ENCODE measurements around the gene EPB41L2. TPM values are rescaled to one million over a fixed set of nuclear protein-coding genes. Genes with fewer than 3 reads are reported as not detected.

EPB41L2 gene
- total RNA-seq, 2 donors from 2014 or later: 30.5 to 31.0 TPM

- H3K4me1 Mint-ChIP-seq (ENCODE audit: low read depth in 2 of 2): no peaks in the 10 kb centered on the region
- H3K27ac Mint-ChIP-seq: no peak overlapping the region
- H3K36me3 Mint-ChIP-seq: no peaks in the 10 kb centered on the region
- DNase-seq (ENCODE audit: low spot score) (no peak), ATAC-seq (peak; percentile 87 to 96)
- no peaks in the 10 kb centered on the region for H3K27me3 Mint-ChIP-seq
- H3K4me3 Mint-ChIP-seq: no peak overlapping the region
- H3K9me3 Mint-ChIP-seq: no peaks in the 10 kb centered on the region
Observed at GRCh38 chr6:130848945-130849344, 214.1 kb downstream of the EPB41L2 start.

- ATAC-seq: no peak
- H3K27ac Mint-ChIP-seq: no peak overlapping the region
- H3K4me1 Mint-ChIP-seq (ENCODE audit: low read depth in 2 of 2): no peaks in the 10 kb centered on the region
- H3K36me3 Mint-ChIP-seq: no peaks in the 10 kb centered on the region
- no peak for DNase-seq (ENCODE audit: low spot score)
- no peaks in the 10 kb centered on the region for H3K9me3 Mint-ChIP-seq
- H3K27me3 Mint-ChIP-seq: no peaks in the 10 kb centered on the region
- no peak overlapping the region for H3K4me3 Mint-ChIP-seq
Observed at GRCh38 chr6:130847001-130847910, 215.8 kb downstream of the EPB41L2 start.

GRCh38 chr6:130846501-130846900 is 216.5 kb downstream of the EPB41L2 start:
- Mint-ChIP-seq H3K9me3 (no peaks in the 10 kb centered on the region), H3K36me3 (no peaks in the 10 kb centered on the region), H3K27me3 (no peaks in the 10 kb centered on the region), H3K4me1 (ENCODE audit: low read depth in 2 of 2) (no peaks in the 10 kb centered on the region), H3K4me3 (no peak overlapping the region), H3K27ac (no peak overlapping the region)
- DNase-seq (ENCODE audit: low spot score) (no peak), ATAC-seq (no peak)

GRCh38 chr6:130843575-130844320 is 219.3 kb downstream of the EPB41L2 start:
- H3K4me1 Mint-ChIP-seq (ENCODE audit: low read depth in 2 of 2): no peaks in the 10 kb centered on the region
- DNase-seq (ENCODE audit: low spot score): no peak
- ATAC-seq: peak in 1 of 2 donors; percentile 54
- H3K36me3 Mint-ChIP-seq: no peaks in the 10 kb centered on the region
- no peak overlapping the region for H3K27ac Mint-ChIP-seq
- no peak overlapping the region for H3K4me3 Mint-ChIP-seq
- no peaks in the 10 kb centered on the region for H3K27me3 Mint-ChIP-seq
- no peaks in the 10 kb centered on the region for H3K9me3 Mint-ChIP-seq

GRCh38 chr6:130841128-130841728 is 221.8 kb downstream of the EPB41L2 start:
- DNase-seq (ENCODE audit: low spot score) (no peak), ATAC-seq (no peak)
- Mint-ChIP-seq H3K4me1 (ENCODE audit: low read depth in 2 of 2) (no peaks in the 10 kb centered on the region), H3K27ac (no peak overlapping the region), H3K9me3 (no peaks in the 10 kb centered on the region), H3K27me3 (no peaks in the 10 kb centered on the region), H3K4me3 (no peak overlapping the region), H3K36me3 (no peaks in the 10 kb centered on the region)

- no peak for DNase-seq (ENCODE audit: low spot score)
- no peak overlapping the region for H3K4me3 Mint-ChIP-seq
- no peaks in the 10 kb centered on the region for H3K27me3 Mint-ChIP-seq
- no peak overlapping the region for H3K27ac Mint-ChIP-seq
- no peak for ATAC-seq
- no peaks in the 10 kb centered on the region for H3K9me3 Mint-ChIP-seq
- H3K4me1 Mint-ChIP-seq (ENCODE audit: low read depth in 2 of 2): no peaks in the 10 kb centered on the region
- H3K36me3 Mint-ChIP-seq: no peaks in the 10 kb centered on the region
Observed at GRCh38 chr6:130840050-130840449, 223.0 kb downstream of the EPB41L2 start.

- no peaks in the 10 kb centered on the region for H3K9me3 Mint-ChIP-seq
- ATAC-seq (no peak), DNase-seq (ENCODE audit: low spot score) (no peak)
- no peak overlapping the region for H3K4me3 Mint-ChIP-seq
- H3K27me3 Mint-ChIP-seq: no peaks in the 10 kb centered on the region
- no peaks in the 10 kb centered on the region for H3K4me1 Mint-ChIP-seq (ENCODE audit: low read depth in 2 of 2)
- no peak overlapping the region for H3K27ac Mint-ChIP-seq
- no peaks in the 10 kb centered on the region for H3K36me3 Mint-ChIP-seq
Observed at GRCh38 chr6:130839379-130839778, 223.7 kb downstream of the EPB41L2 start.

- Mint-ChIP-seq H3K4me1 (ENCODE audit: low read depth in 2 of 2) (no peaks in the 10 kb centered on the region), H3K27ac (no peak overlapping the region), H3K9me3 (no peaks in the 10 kb centered on the region), H3K4me3 (no peak overlapping the region), H3K36me3 (no peaks in the 10 kb centered on the region), H3K27me3 (no peaks in the 10 kb centered on the region)
- DNase-seq (ENCODE audit: low spot score) (no peak), ATAC-seq (no peak)
Observed at GRCh38 chr6:130838951-130839350, 224.1 kb downstream of the EPB41L2 start.

GRCh38 chr6:130838250-130838860 is 224.7 kb downstream of the EPB41L2 start:
- ATAC-seq: no peak
- no peaks in the 10 kb centered on the region for H3K4me1 Mint-ChIP-seq (ENCODE audit: low read depth in 2 of 2)
- DNase-seq (ENCODE audit: low spot score): no peak
- H3K27me3 Mint-ChIP-seq: no peaks in the 10 kb centered on the region
- no peaks in the 10 kb centered on the region for H3K36me3 Mint-ChIP-seq
- H3K4me3 Mint-ChIP-seq: no peak overlapping the region
- H3K9me3 Mint-ChIP-seq: no peaks in the 10 kb centered on the region
- H3K27ac Mint-ChIP-seq: no peak overlapping the region

- H3K9me3 Mint-ChIP-seq: no peaks in the 10 kb centered on the region
- no peaks in the 10 kb centered on the region for H3K36me3 Mint-ChIP-seq
- no peak overlapping the region for H3K27ac Mint-ChIP-seq
- H3K27me3 Mint-ChIP-seq: no peaks in the 10 kb centered on the region
- H3K4me3 Mint-ChIP-seq: no peak overlapping the region
- no peaks in the 10 kb centered on the region for H3K4me1 Mint-ChIP-seq (ENCODE audit: low read depth in 2 of 2)
- no peak for ATAC-seq
- DNase-seq (ENCODE audit: low spot score): no peak
Observed at GRCh38 chr6:130837067-130837466, 226.0 kb downstream of the EPB41L2 start.

- Mint-ChIP-seq H3K9me3 (no peaks in the 10 kb centered on the region), H3K36me3 (no peaks in the 10 kb centered on the region)
- ATAC-seq: no peak
Observed at GRCh38 chr6:130836055-130836640, 226.9 kb downstream of the EPB41L2 start.

GRCh38 chr6:130834482-130835251 is 228.4 kb downstream of the EPB41L2 start:
- DNase-seq (ENCODE audit: low spot score): no peak
- H3K9me3 Mint-ChIP-seq: no peaks in the 10 kb centered on the region
- no peak overlapping the region for H3K27ac Mint-ChIP-seq
- ATAC-seq: no peak
- no peaks in the 10 kb centered on the region for H3K4me1 Mint-ChIP-seq (ENCODE audit: low read depth in 2 of 2)
- no peaks in the 10 kb centered on the region for H3K27me3 Mint-ChIP-seq
- H3K36me3 Mint-ChIP-seq: no peaks in the 10 kb centered on the region
- no peak overlapping the region for H3K4me3 Mint-ChIP-seq

More at GRCh38 chr6:130836055-130836640, 226.9 kb downstream of the EPB41L2 start:
- Mint-ChIP-seq H3K27me3 (no peaks in the 10 kb centered on the region), H3K4me1 (ENCODE audit: low read depth in 2 of 2) (no peaks in the 10 kb centered on the region), H3K4me3 (no peak overlapping the region), H3K27ac (no peak overlapping the region)
- DNase-seq (ENCODE audit: low spot score): no peak

GRCh38 chr6:130833569-130833968 is 229.5 kb downstream of the EPB41L2 start:
- H3K27ac Mint-ChIP-seq: no peak overlapping the region
- no peaks in the 10 kb centered on the region for H3K36me3 Mint-ChIP-seq
- ATAC-seq (no peak), DNase-seq (ENCODE audit: low spot score) (no peak)
- no peak overlapping the region for H3K4me3 Mint-ChIP-seq
- H3K4me1 Mint-ChIP-seq (ENCODE audit: low read depth in 2 of 2): no peaks in the 10 kb centered on the region
- H3K27me3 Mint-ChIP-seq: no peaks in the 10 kb centered on the region
- H3K9me3 Mint-ChIP-seq: no peaks in the 10 kb centered on the region
